HG03025 (cell line): ENCODE data around the gene SHD.
"Not testable (repeated sequence)": the region's sequence is repeated elsewhere in the genome, so short reads cannot be mapped to it uniquely, and the experiment has no call there.

Experiments
- ATAC-seq: cut with Tn5 transposase; IDR thresholded peaks from one replicate; pipeline ENCODE4 v1.9.1; 2021; ENCODE audit warnings: mild to moderate bottlenecking, moderate library complexity; ENCODE audit not compliant: unreplicated experiment, low FRiP score

The SHD gene

DNA sequence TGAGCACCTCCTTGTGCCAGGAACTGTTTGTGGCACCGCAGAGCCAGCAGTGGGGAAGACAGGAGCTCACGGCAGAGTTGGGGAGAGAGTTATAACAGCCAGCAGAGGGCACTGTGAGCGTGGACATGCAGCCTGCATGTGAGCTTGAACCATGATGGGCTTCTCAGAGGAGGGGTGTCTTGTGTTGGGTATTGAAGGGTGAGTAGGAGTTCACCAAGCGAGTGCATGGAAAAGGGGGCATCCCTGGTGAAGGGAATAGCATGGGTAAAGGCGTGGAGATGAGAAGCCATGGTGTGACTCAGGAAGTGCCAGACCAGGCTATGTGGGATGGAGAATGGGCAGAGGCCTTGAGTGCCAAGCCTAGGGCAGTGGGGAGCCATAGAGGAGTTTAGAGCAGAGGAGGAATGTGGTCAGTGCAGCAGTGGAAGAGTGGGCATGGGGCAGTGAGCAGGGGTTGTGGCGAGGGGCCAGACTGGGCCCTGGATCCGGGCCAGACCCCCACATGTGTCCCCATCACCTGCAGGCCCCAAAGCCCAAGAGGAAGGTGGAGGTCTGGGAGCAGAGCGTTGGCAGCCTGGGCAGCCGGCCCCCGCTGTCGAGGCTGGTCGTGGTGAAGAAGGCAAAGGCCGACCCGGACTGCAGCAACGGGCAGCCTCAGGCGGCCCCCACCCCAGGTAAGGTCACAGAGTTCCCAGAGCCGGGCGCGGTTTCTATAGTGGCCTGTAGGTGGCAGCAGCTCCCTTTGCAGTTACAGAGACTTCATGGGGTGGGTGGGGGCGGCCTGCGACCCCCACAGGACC lies 11.8 kb upstream of the SHD start:
- no peak for ATAC-seq

DNA sequence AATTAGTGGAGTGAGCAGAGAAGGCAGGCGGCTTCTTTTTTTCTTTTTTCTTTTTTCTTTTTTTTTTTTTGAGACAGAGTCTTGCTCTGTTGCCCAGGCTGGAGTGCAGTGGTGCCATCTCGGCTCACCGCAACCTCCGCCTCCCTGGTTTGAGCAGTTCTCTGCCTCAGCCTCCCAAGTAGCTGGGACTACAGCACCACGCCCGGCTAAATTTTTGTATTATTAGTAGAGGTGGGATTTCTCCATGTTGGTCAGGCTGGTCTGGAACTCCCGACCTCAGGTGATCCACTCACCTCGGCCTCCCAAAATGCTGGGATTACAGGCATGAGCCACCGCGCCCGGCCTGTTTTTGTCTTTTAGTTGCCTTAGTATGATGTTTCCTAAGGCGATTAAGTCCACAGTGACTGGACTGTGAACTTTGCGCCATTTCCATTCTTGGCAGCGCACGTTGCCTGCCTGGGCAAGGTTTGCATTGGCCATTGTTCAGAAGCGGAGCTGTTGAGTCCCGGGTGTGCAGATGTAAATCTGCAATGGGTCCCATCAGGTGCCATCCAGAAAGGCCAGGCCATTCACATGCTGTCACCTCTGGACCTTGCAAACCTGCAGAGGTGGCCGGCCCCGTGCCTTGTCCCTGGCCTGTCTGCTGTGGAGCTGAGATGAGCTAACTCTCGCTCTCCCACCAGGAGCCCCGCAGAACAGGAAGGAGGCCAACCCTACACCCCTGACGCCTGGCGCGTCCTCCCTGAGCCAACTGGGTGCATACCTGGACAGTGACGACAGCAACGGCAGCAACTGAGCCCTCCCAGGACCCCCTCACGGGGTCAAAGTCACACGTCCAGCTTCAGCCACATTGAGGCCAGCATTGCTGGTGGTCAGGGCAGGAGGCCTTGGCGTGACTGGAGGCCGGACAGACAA lies 10.9 kb upstream of the SHD start:
- no peak for ATAC-seq

DNA sequence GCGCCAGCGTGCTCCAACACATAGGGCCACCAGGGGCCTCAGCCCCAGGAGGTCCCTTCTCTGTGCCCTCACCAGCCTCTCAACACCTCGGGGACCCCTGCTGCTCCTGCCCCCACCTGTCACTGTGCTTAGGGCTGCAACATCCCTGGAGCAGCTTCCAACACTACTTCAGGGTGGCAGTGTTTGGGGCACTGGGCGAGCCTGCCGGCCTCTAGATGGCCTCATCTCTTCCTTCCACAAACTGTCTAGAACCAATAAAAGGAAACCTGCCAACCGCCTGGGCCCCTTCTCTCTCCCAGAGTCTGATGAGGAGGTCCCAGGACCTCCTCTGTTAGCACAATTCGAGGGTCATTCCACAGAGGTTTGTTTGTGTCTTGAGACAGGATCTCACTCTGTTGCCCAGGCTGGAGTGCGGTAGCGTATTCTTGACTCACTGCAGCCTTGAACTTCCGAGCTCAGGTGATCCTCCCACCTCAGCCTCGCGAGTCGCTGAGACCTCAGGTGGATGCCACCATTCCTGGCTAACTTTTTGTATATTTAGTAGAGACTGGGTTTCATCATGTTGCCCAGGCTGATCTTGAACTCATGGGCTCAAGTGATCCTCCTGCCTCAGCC lies 10.1 kb upstream of the SHD start:
- ATAC-seq: no peak

DNA sequence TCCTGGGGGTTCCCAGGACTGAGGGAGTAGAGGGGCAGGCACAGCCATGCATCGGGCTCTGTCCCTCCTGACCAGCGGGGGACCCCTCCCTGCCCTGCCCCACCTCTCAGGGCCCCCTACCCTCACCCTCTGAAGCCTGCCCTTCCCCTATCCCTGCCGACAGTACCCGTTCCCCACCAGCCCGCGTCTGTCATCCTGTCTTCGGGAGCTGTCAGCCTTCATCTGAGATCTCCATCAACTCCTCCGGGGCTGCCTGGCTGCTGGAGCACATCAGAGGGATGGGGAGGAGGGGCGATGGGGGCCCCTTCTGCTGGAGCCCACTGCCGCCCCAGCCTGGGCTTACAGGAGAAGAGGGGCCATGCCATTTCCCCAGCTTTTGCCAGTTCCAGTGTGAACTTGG lies 6.2 kb upstream of the SHD start:
- no peak for ATAC-seq

DNA sequence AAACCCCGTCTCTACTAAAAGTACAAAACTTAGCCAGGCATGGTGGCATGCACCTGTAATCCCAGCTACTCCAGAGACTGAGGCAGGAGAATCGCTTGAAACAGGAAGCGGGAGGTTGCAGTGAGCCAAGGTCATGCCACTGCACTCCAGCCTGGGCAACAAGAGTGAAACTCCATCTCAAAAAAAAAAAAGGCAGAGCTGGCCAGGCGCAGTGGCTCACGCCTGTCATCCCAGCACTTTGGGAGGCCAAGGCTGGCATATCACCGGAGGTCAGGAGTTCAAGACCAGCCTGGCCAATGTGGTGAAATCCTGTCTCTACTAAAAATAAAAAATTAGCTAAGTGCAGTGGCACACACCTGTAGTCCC lies 4.8 kb upstream of the SHD start:
- not testable (repeated sequence) for ATAC-seq

DNA sequence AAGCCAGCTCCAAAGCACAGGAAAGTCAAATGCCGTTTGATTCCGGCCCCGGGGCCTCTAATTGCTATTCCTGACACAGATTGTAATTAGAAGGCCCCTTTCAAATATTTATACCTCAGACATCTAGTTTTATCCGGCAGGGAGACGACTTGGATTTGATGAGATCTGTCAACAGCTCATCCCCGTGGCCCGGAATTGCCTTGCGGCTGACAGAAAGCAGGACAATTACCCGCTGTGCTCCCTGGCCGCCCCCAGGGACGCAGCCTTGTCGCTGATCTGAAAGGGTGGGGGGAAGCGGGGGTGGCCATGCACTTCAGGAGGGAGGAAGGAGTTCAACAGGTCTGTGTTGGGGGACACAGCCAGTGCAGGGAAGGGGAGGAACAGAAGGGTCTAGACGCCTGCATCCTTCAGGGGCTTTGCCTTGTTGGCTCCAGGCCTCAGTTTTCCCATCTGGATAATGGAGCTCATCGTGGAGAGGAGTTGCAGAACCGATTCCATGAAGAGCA lies 1.8 kb upstream of the SHD start:
- no peak for ATAC-seq

DNA sequence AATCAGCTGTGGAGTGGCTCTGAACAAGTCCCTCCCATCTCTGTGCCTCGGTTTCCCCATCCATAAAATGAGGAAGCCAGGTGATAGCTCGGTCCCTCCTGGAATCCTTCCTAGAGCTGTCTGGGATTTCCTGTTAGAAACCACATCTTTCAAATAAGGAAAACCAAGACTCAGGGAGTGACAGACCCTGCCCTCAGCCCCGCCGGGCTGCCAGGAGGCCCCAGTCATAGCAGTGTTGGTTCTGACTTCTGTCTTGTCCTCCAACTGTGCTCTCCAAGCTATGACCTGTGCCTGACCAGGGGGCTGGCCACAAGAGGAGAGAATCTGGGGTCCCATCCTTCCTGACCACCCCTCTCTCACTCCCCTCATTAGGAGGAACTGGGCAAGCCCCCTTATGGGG lies 1.1 kb upstream of the SHD start:
- no peak for ATAC-seq

DNA sequence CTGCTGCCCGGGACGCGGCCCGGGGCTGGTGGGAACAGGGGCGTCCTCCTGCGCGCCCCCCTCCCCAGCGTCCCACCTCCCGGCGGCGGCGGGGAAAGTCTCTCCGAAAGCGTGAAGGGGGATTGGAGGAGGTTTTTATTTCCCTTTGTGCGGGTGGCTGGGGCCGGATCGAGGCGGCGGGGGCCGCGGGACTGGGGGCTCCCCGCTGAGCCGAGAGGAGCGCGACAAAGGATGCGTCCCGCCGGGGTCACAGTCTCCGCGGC lies 132 bp downstream of the SHD start:
- no peak for ATAC-seq

DNA sequence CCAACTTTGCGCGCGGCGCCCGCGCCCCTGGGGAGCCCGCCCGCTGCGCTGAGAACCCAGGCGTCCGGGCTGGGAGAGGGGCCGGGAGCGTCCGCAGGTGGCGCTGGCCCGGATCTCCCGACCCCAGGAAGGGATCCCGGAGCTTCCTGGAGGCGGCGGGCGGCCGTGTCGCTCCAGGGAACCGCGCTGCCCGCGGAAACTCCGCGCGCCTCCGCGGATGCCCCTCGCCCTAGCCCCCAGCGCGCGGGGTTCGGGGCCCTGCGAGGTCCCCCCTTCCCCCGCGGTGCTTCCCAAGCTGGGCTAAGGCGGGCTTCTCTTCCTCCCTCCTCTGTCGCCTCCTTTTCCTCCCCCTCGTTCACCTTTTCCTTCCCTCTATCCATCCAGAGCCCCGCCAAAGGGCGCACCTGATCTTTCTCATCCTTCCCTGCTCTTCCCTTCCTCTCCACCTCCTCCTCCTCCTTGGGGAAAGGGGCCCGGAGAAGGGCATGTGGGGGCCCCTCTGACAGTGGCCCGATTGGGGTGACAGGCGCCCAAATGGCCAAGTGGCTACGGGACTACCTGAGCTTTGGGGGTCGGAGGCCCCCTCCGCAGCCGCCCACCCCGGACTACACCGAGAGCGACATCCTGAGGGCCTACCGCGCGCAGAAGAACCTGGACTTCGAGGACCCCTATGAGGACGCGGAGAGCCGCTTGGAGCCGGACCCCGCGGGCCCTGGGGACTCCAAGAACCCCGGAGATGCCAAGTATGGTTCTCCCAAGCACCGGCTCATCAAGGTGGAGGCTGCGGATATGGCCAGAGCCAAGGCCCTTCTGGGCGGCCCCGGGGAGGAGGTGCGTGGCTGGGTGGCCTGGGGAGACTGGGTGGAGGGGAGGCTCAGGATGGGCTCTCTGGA lies 710 bp downstream of the SHD start:
- no peak for ATAC-seq

DNA sequence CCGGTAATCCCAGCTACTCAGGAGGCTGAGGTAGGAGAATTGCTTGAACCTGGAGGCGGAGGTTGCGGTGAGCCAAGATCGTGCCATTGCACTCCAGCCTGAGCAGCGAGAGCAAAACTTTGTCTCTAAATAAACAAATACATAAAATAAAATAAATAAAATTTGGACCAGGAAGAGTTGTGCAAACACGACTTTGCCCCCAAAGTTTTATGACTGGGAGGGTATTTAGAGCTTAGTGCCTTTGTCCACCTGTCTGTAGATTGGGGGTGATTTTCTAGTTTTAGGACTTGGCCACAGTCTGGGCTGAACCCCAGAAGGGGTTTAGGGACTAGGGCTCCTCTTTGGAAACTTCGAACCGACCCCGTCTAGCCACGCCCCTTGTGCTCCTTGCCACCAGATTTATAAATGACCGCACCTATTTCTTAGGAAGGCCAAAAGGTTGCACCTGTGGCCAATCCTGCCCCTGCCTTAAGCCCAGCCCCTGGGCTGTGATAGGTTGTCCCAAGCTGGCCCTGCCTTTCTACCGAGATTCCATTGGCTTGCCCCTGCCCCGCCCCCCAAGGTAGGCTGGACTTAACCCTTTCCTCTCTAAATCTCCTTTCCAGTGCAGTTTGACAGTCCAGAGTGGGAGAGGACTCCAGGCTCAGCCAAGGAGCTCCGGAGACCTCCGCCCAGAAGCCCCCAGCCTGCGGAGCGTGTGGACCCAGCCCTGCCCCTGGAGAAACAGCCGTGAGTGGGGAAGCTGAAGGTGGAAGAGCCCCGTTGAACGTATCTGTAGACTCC lies 5.3 kb downstream of the SHD start:
- no peak for ATAC-seq

DNA sequence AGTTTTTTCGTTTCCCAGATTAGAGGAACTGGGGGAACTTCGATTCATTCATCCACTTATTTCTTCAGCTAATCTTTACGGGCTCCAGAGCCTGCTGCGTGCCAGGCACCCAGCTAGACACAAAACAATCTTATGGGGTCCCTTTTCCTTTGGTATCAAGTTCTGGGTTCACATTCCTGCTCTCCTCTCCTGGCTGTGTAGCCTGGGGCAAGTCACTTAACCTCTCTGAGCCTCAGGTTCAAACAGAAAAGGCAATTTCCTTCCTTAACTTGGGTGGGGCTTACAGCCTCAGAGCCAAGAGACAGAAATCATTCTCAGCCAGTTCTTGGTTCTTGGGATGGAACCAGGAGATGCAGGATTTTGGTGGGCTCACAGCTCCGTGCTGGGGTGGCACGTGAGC lies 5.9 kb downstream of the SHD start:
- no peak for ATAC-seq

DNA sequence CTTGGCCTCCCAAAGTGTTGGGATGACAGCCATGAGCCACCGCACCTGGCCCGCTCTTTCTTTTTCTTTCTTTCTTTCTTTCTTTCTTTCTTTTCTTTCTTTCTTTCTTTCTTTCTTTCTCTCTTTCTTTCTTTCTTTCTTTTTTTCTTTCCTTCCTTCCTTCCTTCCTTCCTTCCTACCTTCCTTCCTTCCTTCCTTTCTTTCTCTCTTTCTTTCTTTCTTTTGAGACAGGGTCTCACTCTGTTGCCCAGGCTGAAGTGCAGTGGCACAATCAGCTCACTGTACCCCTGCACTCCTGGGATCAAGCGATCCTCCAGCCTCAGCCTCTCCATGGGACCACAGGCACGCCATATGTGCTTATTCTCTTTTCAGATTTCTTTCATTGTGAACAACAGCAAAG lies 7.1 kb downstream of the SHD start:
- not testable (repeated sequence) for ATAC-seq

DNA sequence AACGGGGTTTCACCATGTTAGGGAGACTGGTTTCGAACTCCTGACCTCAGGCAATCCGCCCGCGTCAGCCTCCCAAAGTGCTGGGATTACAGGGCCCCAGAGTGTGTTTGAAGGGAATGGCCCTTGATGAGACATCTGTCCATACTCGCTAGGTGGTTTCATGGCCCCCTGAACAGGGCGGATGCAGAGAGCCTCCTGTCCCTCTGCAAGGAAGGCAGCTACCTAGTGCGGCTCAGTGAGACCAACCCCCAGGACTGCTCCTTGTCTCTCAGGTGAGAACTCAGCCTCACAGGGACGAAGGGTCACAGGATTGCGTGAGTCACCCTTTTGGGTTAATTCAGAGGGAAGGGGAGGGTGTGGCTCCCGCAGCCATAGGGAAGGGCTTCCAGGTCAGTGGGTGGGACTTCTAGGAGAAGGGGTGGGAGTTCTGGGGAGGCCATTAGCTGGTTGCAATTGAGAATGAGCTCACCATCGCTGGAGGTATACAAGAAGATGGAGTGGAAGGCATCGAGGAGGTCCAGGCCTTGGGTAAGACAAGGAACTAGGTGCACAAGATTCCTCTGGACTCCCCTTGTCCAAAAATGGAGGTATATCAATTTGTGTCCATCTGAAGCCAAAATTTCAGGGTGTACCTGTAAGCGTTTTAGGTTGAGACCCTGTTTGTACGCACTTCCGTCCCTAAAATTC lies 9.2 kb downstream of the SHD start:
- ATAC-seq: no peak

DNA sequence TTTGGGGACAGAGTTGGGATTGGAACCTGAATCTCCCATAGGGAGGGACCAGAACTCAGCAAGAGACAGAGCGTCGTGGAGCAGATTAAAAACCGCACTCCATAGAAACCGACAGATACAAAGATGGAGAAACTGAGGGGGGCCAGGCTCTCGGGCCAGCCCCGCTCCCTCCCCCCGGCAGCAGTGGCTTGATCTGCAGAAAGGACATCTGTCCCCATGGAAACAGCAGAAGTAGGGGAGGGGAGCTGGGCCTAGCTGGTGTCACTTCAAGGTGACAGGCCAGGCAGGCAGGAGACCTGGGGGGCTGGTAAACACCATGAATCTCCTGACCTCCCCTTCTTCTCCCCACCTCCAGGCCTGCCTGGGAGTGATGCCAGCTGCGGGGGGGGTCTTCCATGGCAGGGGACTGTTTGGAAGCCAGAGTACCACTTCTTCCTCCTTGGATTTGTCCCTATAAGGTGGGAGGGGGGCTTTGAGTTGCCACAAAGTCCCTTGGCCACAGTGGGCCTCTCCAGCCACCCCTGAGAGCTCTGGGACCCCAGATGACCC lies 12.2 kb downstream of the SHD start:
- no peak for ATAC-seq

DNA sequence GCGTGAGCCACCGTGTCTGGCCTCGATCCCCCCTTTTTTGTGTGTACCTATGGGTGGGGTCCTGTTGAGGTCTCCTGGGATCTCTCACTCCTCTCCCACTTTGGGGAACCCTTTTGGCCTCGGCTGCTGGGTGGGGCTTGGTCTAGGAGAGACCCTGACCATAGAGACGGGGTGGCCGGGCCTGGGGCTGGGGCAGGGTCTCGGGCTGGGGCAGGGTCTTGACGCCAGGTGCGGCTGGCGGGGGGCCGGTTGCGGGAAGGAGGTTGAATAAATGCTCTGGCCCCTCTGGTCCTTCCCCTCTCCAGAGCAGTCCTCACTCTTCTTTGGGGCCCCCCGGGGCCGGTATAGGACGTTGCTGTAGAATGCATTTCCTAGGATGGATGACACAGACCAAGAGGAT lies 13.4 kb downstream of the SHD start:
- no peak for ATAC-seq

DNA sequence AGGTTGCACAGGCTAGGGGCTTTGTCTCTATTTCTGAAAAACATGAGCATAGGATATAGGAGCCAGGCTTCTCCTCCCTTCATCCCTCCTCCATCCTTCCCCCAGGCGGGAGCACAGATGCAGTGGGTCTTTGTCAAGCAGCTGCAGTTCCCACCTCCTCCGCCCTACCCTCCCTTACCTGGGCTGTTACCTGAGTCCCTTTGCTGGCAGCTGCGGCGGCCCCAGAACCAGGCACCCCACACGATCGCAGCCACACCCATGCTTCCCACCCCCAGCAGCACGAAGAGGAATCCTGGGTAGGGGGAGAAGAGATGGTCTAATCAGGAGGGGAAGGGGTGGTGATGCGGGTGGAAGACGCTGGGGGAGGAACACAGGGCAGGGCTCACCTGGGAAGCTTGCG lies 15.3 kb downstream of the SHD start:
- ATAC-seq: no peak

DNA sequence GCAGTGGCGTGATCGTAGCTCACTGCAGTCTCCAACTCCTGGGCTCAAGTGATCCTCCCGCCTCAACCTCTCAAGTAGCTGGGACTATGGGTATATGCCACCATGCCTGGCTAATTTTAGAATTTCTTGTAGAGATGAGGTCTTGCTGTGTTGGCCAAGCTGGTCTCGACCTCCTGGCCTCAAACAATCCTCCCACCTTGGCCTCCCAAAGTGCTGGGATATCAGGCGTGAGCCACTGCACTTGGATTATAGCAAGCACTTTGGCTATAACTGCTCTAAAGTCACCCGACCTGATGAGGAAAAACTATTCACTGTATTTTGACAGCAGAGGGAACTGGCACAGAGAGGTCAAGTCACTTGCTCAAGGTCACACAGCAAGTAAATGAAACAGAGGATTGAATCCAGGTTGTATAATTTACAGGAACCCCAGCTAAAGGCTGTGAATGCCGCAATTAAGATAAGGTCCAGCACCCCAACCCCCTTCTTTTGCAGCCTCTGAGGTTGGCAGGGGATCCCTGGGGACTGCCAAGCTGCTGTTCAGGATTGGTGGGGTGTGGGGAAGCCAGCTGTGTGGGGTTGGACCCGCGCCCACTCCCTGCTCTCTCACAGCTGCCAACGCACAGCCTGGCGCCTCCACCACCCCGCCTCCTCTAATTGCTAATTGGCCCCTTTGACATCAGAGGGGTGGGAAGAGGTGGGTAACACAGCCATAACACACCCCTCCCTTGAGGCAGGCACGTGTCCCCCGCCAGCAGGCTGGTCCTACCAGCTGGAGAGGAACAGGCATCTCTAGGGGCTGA lies 17.1 kb downstream of the SHD start:
- no peak for ATAC-seq
